DMS153 treated with DMSO at 0.1 percent for 48 hours (cell line): ENCODE data around the gene ASCC1.

Experiments used
- DNase-seq: peaks from one replicate; lab custom pipeline; 2025; ENCODE audit not compliant: unreplicated experiment; lab: John Stamatoyannopoulos, UW

ASCC1 gene

DNA sequence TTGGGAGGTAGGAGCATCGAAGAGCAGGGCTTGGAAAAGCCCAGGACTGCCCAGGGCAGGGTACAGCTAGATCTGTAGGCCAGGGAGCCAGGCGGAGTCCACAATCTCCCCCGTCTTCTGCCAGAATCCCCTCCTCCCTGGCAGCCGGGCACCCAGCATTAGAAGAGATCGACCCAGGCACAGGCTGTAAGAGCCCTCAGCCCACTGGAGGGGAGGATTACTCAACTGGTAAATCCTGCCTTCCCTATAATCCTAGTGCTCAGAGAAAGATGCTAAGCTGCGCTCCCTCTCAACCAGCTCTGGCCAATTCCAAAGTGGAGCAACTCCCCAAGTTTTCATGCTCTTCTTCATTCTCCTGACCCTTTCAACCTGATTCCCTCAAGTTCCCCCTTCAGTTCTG is 130.9 kb downstream of the ASCC1 start:
- no peak for DNase-seq

DNA sequence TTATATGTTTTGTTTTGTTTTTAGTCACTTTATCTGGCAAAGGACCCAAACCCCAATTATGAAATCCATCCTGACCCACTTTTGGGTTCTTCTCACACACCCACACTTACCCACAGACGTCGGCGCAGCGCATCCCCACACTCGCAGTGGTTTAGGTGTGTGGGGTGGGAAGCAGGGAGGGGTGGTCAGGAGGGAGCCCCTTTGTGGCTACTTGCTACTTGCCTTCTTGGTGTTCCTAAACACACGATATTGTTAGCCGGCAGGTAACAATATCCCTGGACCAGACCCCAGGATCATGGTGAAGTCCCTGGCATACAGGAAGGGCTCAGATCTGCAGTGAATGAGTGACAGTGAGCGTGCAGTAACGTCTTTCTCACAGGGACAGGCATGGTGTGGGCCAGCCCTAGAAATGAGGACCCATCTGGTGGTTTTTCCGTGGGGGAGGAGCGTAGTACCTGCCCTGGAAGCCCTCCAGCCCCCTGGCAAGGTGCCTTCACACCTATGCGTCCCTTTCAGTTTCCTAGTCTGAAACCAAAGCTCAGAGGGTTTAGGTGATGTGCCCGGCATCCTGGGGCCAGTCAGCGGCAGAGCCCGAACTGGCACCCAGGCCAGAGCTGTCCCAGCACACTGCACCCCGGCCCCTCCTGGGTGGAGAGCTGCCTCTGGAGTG is 132.2 kb downstream of the ASCC1 start:
- no peak for DNase-seq

DNA sequence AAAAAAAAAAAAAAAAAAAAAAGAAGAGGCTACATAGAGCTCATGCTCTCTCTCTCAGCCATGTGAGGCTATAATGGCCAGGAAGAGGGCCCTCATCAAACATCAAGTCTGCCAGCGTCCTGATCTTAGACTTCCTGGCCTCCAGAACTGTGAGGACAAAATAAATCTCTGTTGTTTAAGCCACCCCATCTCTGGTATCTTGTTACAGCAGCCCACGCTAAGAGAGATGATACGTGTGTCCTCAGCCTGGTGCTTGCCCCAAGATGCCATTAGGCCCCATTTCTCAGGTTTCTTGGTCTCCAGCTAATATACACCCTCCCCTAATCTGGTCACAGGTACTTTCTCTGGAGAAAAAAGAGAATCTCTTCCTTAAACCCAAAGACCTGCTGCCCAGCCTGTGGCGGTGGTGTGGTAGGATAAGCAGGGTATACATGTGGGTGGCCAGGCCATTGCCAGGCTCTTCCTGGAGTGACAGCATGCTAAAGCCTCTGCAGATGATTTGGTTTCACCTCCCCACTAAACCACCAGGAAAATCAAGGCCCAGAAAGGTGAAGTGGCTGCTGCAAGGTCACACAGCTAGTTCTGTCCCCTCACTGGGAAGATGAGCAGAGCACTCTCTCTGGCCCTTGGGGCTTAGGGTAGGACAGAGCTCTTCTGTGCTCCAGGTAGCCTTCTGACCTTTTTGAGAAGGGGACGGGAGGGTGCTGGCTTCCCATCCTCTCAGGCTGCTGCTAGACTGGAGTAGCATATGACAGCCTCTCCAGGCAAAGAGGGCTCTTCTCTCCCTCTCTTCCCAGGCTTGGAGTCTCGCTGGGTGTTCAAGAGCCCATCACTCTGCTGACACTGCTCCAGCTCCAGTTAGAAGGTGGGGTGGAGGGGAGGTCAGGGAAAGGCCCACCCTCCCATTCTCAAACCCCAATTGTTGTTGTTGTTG is 133.0 kb downstream of the ASCC1 start:
- DNase-seq: no peak

DNA sequence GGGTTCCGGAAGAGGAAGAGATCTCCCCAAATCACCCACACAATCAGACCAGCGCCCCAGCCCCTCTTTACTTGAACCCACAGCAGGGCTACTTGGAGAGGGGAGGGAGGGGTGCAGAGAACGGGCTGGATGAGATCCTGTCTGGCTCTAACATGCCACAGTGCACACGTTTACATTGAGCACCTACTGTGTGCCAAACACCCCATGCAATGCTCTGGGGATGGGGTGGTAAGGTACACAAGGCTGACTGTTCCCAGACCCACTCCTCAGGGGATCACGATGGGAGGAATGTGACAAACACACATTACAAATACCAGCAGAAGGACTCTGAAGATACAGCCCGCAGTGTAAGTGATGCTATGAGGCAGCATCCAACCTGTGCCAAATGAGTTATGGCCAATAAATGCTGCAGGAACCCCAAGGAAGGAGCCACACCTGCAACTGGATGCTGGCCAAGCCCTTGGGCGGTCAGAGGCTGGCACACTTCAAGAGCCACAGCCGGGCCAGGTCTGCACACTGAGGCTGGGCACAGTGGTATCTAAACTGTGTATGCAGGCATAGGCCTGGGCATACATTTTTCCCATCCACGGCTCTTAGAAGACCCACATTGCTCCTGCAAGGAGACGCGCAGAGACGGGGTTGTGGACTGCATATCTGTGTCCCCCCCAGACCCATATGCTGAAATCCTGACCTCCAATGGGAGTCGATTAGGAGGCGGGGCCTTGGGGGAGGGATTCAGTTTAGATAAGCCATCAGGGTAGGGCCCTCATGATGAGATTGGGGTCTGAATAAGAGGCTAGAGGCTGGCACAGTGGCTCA is 134.1 kb downstream of the ASCC1 start:
- no peak for DNase-seq

DNA sequence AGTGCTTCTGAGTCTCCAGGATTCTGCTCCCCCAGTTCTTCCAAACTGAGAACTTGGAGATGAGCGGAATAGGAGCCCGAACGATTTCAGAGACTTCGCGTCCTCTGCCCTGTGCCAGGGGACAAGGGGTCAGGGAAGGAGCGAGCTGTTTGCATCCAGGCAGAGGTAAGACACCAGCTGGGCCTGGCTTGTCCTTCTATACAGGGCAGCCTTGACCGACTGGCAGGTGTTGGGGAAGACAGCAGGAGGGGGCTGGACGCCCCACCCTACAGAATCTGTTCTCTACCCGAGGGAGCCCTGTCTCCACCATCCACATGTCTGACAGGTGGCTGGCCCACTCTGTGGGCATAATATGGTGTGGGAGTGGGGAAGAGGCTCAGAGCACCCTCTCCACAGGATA is 134.9 kb downstream of the ASCC1 start:
- DNase-seq: no peak

DNA sequence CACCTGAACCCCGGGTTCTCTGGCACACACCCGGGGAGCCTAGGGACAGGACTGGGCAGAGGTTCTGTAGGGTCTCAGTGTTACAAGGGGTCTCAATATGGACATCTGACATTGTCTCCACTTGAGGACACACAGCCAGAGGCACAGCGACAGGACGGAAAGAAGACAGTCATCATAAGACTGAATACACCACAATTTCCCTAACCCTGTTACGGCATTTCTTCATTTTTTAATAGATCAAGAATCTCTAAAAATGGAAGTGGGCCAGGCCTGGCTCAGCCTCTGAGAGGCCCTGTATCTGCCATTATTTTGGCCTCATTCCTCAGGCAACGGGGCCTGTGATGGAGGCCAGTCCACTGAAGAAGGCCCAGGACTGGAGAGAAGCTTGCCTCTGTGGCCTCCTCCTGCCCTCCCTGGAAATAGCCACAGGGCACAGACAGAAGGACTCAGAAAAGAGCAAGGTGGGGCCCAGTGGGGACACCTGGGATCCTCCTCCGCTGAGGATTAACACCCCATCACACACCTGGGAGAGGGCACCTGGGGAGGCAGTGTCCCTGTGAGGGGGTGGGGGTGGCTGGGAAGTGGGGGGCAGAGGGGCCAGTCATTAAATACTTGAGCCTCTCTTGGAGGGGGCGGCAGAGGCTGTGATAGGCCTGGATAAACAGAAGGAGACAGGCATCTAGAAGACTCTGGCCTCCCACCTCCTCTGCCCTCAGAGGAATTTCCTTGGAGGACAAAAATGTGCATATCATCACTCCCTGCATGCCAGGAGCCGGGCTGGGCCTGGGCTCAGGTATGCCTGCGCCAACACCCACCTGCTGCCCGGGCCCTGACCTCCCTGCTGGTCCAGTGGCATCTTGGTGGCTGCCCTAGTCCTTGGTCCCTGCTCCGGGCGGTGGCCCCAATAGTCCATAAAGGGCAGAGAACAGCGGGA is 135.8 kb downstream of the ASCC1 start:
- no peak for DNase-seq

DNA sequence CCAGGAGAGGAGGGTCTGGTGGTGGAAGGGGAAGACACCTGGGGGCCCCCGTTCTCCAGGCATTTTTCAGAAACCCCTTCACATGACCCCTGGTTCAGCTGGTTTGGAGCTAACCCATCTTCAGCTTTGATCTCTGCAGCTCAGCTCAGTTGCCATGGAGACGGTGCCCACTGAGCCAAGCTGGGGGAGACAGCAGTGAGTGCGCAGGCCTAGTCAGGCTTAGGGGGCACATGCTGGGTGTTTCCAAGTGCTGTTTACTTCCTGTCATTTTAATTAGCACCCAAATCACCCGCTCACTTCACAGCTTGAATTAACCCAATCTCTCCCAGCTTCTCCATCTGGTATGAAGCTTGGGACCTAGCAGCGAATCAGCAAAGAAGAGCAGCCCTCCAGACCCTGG is 136.7 kb downstream of the ASCC1 start:
- no peak for DNase-seq

DNA sequence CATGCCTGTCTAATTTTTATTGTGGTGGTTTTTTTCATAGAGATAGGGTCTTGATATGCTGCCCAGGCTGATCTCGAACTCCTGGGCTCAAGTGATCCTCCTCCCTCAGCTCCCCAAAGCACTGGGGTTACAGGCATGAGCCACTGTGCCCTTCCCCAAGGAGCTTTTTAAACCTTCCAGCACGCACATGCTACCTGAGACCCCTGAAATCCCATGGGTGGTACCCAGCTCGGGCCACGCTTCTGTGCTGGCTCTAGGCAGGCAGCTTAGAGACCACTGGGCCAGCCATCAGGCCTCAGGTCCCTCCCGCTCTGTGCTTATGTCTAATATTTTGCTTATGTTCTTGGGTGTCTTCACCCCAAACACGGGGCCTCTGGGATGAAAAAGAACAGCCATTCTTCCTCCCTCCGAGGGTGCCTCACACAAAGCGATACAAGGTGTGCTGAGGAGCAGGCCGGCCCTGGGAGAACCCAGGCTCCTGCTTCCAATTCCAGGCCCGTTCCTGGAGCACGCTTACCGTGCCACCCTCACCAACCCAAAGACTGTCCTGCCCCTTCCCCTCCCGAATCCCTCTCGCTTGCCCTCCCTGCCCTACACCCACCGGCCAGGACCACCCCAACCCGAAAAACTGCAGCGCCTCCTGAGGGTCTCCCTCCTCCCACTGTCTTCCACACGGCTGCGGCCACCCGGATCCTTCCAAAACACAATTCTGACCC is 138.6 kb downstream of the ASCC1 start:
- DNase-seq: no peak

DNA sequence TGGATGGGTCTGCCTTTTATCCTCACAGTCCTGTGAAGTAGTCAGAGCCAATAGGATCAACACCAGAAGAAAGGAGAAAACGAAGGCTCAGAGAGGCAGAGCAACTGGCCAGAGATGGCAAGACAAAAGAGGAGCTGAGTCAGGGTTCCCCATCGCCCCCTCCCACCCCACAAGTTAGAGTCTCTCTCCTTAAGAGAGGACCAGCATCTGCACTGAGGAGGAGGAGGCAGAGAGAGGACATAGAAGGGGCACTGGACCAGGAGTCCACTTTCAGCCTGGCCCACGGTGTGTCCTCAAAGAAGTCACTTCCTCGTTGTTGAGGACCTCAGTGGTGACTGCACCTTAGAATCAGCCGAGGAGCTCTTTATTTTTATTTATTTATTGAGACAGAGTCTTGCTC is 139.3 kb downstream of the ASCC1 start:
- no peak for DNase-seq

DNA sequence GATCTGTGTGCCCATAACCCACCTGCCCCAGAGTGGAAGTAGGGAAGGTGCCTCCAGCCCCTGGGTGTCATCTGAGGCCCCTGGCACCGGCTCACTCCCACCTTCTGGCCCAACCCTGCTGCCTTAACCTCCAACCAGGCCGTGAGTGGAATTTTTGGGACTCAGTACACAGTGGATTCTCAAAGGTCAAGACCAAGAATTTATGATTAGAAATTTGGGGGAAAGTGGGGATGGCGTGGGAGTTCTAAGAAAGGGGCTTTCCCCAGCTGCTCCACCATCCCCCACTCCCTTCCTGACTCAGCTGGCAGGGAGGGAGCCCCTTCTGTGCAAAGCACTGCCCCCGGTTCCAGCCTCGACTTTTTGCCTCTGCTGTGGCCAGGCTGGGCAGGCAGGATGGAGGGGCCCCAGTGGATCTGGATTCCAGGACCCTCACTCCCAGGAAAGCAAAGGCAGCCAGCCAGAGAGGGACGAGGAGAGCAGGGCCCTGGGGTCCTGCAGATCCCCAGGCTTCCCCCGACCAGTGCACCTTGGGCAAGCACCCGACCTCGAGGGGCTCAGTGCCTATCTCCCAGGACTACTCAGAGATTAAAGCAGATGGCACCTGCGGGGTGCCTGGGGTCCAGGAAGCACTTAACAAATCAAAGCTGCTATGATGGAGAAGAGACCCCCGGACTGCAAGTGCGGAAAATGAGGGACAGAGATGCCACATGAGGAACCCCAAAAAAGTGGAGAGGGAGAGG is 140.5 kb downstream of the ASCC1 start:
- DNase-seq: no peak

DNA sequence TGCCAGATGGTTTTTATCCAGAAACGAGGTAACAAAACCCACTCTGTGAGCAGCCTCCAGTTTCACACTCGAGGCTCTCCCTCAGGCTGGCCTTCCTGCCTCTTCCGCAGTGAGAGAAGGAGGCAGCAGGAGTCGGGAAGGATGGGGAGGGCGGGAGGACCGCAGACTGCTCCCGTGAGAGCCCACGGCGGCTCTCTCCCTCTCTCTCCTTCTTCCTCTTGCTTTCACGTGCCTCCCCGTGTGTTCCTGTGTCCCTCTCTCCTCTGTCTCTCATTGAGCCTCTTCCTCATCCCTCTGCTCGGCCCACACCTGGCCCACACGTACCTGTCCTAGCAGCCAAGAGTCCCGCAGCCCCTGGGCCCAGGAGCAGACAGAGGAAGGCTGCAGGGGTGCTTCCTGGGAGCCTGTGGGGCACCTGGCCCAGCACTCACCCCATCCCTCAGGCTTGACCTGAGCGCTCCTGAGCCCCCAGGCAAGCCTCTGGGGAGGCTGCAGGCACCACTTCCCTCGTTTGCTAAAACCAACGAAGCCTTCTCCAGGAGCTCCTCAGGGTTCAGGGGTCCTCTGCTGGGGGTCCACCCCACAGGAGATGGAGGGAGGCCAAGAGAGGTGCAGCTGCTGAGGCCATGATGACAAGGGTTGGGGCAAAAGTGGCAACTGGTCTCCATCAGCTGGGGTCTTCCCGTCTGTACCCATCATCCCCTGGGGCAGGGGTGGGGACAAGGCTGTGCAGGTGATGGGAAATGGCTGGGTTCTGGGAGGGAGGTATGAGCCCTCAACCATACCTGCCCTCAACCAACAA is 141.3 kb downstream of the ASCC1 start:
- no peak for DNase-seq

DNA sequence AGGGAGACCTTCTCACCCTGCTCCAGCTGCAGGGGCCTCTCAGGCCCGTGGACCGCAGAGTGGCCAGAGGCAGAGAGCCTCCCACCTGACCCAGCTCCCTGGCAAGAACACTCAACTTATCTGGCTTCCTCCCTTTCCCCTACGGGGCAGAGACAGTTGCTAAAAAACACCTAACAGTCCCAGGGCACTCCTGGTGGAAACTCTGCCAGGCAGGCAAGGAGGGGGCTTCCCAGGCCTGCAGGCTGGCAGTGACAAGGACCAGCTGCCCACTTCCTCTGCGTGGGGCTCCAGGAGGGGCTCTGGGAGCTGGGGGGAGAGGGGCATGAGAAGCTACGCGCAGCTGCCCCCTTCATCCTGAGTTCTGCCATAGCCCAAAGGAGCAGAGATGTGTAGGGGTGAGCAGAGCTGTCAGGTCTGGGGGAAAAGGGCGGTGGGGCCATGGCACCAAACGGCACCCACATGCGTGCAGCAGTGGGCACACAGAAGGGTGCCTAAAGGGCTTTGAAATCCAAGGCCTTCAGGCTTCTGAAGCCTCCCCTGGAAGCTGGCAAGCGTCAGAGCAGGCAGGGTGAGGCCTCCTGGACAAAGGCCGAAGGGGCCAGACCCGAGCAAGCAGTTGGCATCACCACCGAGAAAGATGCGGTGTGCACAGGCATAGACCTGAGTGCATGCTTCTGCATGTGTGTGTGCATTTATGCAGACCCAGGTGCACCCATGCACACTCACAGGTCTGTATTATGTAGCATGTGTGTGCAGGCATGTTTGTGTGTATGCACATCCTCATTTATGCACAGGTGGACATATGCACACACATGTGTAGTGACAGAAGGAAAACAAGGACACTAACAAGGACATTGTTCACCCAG is 142.1 kb downstream of the ASCC1 start:
- DNase-seq: no peak

DNA sequence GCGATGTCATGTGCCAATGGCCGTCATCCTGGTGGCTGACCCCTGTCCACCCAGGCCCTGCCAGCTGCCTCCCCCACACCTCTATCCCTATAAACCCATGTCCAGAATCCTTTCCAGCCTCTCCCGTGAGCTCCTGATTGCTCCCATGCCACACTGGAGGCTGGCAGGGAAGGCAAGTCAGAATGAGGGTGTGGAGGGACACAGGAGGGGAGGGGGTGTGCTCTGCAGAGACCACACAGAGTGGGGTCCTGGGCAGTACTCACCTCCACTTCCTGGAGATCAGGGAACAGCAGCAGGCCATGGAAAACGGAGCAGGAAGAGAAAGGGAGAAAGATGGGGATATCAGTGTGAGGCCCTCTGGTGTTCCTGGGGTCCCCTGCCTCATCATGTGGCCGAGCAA is 143.4 kb downstream of the ASCC1 start:
- no peak for DNase-seq

DNA sequence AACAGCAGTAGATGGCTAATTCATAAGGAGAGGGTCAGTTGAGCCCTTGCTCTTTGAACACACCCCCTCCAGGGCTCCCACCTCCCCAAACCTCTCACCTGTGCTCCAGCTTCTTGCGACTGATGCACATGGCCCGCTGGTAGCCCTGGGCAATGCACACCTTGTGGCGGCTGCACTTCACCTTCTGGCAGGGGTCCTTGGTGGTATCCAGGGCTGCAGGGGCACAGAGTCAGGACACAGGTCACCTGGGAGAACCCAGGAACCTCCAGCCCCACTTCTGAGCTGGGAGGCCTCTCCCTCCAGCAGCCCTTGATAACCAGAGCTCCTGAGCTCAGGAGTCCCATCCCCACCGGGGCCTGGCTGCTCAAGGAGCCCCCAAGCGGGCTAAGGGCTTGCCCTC is 144.0 kb downstream of the ASCC1 start:
- no peak for DNase-seq

DNA sequence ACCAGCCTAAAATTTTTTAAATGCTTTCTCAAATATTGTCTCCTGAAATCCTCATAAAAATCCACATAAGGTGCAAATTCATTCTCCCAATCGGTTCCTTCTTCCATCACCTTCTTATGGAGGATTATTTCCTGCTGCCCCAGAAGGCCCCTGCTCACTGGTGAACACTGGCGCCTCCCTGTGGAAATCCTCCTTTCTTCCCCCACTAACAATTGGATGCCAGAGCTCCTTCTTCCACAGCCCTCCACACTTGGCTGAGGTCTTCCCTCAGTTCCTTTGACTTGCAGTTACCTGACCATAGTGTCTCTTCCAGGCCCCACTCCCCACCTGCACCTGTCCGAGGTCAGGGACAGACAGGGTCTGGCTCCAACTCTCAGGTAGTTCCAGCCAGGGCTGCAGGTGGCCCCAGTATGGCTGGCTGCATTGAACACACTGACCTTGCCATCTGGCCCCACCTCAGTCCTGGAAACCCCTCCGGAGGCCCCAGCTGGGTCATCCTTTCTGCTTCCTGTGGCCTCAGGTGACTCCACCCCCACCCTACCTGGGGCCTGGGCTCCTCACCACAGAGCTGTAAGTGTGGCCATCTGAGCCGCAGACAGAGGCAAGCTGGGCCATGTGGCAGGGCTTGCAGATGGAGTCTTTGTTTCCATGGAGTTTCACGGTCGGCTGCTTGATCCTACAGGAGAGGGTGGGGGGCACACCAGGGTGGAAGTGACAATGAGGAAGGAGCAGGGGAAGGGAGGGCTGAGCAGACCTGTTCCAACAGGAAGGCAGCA is 146.1 kb downstream of the ASCC1 start:
- no peak for DNase-seq

DNA sequence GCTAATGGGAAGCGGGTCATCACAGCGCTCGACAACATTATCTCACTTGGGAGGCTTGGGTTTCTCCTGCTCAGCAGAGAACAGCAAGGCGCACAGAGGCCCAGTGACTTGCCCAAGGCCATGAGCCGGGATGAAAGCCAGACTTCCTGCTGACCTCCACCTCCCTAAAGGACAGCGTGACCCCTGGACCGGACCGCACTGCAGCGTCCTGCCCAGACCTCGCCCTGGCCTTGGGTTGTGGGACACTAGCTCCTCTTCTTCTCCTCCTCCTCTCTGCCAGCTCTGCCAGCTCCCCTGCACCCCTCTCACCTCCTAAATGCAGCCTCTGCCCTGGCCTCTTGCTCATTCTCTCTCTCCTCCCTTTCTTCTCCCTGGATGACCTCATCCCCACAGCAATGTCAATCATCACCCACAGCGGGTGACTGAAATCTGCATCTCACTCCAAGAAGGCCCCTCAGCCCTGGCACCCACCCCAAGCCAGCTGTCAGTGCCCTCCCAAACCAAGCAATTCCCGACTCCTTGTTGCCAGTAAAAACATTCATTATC is 147.1 kb downstream of the ASCC1 start:
- DNase-seq: no peak
